Measurements from ENCODE around the gene ADAMTSL2. TPM values are rescaled to one million over a fixed set of nuclear protein-coding genes. Genes with fewer than 3 reads are reported as not detected.

ADAMTSL2 gene
- polyA plus RNA-seq, 2 of the 4 experiments (the other 2 are of a cell fraction), result not detected

DNA sequence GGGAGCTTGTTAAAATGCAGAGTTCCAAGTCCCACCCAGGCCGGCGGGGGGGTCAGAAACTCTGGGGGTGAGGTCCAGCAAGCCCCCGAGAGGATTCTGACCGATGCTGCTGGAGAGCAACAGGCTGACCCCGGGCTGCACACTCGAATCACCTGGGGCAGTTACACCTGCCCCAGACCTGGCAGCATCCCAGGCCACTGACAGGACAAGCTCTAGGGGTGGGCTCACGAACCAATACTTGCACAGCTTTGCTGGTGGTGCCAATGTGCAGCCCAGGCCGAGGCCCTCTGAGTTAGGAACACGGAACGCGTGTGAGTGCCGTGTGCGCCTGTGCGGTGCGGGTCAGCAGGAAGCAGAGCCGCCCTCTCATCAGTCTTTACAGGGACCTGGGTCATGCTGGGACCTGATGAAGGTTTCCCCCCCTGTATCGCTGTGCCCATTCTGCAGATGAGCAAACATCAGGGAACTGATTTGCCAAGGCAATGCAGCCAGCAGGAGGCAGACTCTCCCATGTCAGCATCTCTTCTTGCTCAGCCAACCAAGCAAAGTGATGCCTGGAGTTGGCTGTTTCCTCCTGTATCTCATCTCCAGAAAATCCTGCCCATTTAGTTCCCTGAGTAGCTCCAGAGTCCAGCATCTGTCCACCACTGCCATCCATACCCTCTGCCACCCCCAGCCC lies 58.4 kb downstream of the ADAMTSL2 start:
- ATAC-seq (peak in 1 of 2 experiments; percentile 30; a peak in 1 of 6 replicates), DNase-seq (ENCODE audit: low read depth in 1 of 2, low spot score in 1 of 2) (no peak), FAIRE-seq (no peak)
- no peaks in the 10 kb centered on the region for H3K4me1 ChIP-seq
- 56% methylated on average over 14 of the region's 17 CpGs for WGBS (ENCODE audit: missing lambda C conversion rate)
- ChIA-PET POLR2A (no interaction called here), CTCF (interaction anchor here (0.8 to 1.4 kb wide), 5 partner anchors 11 to 402 kb away, joined by 3 to 4 read pairs (median 3); no protein-coding TSS in a partner anchor)
- H3K4me2 ChIP-seq, result no peak overlapping the region
- no peak overlapping the region for H3K27ac ChIP-seq
- TF ChIP-seq, protein P1, sequence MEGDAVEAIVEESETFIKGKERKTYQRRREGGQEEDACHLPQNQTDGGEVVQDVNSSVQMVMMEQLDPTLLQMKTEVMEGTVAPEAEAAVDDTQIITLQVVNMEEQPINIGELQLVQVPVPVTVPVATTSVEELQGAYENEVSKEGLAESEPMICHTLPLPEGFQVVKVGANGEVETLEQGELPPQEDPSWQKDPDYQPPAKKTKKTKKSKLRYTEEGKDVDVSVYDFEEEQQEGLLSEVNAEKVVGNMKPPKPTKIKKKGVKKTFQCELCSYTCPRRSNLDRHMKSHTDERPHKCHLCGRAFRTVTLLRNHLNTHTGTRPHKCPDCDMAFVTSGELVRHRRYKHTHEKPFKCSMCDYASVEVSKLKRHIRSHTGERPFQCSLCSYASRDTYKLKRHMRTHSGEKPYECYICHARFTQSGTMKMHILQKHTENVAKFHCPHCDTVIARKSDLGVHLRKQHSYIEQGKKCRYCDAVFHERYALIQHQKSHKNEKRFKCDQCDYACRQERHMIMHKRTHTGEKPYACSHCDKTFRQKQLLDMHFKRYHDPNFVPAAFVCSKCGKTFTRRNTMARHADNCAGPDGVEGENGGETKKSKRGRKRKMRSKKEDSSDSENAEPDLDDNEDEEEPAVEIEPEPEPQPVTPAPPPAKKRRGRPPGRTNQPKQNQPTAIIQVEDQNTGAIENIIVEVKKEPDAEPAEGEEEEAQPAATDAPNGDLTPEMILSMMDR (IDR thresholded peaks at IDR 0.05), result 0 out of 3 replicates have a peak, but pooled peaks have one; percentile 5
- TF ChIP-seq, protein P2, sequence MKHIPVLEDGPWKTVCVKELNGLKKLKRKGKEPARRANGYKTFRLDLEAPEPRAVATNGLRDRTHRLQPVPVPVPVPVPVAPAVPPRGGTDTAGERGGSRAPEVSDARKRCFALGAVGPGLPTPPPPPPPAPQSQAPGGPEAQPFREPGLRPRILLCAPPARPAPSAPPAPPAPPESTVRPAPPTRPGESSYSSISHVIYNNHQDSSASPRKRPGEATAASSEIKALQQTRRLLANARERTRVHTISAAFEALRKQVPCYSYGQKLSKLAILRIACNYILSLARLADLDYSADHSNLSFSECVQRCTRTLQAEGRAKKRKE (CRISPR knock-in tag; IDR thresholded peaks at IDR 0.05; ENCODE audit: low read depth), result no peak
- no peak overlapping the region for H3K4me3 ChIP-seq
- peaks cover 29% of the 10 kb centered on the region for H3K9me3 ChIP-seq

DNA sequence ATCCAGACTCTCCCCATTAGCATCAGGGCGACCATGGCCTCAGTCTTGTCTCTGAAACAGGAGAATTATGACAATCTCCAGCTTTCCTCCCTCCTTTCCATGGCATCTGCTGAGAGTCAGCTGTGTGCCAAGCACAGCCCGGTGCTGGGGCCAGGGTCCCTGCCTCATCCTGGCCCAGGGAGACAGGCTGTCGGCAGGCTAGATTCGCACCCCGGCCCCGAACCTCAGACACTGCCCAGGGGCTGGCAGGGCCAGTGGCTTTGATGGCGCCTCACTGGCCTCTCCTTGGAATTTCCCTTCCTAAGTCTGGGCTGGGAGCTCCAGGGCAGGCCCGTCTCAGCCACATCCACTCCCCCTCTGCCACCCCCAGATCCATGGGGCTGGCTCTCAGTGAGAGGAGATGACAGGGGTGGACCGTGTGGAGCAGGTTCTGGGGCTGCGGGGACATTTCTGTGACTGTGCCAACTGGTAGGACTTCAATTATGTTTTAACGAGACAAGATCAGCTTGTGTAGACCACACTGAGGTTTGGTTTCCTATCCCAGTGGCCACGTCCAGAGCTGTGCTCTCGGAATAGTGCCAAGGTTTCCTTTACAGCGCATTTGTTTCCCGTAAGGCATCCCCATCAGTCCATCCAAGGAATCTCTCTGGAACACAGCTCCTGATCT lies 59.2 kb downstream of the ADAMTSL2 start:
- no peak overlapping the region for H3K4me3 ChIP-seq
- WGBS (ENCODE audit: missing lambda C conversion rate), result 40% methylated on average over 9 of the region's 15 CpGs
- H3K27ac ChIP-seq, result no peak overlapping the region
- DNase-seq (ENCODE audit: low read depth in 1 of 2, low spot score in 1 of 2) (no peak), ATAC-seq (no peak; a peak in 1 of 6 replicates), FAIRE-seq (no peak)
- peaks cover 34% of the 10 kb centered on the region for H3K9me3 ChIP-seq
- no peak for TF ChIP-seq RCOR1 (IDR thresholded peaks at IDR 0.05; ENCODE audit: low read depth, low read length)
- TF ChIP-seq SMC3 (IDR thresholded peaks at IDR 0.05), result no peak
- no peak for TF ChIP-seq BHLHE40 (IDR thresholded peaks at IDR 0.05; ENCODE audit: low read depth, low read length)
- TF ChIP-seq, protein P3, sequence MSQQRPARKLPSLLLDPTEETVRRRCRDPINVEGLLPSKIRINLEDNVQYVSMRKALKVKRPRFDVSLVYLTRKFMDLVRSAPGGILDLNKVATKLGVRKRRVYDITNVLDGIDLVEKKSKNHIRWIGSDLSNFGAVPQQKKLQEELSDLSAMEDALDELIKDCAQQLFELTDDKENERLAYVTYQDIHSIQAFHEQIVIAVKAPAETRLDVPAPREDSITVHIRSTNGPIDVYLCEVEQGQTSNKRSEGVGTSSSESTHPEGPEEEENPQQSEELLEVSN (IDR thresholded peaks at IDR 0.05; ENCODE audit: borderline replicate concordance, low read depth), result no peak
- TF ChIP-seq ZNF302 (CRISPR knock-in tag; IDR thresholded peaks at IDR 0.05), result no peak
- no peak for TF ChIP-seq ZFP36 (IDR thresholded peaks at IDR 0.05; ENCODE audit: borderline replicate concordance, partially characterized antibody)
- TF ChIP-seq RFX5 (IDR thresholded peaks at IDR 0.05), result no peak
- no peak for TF ChIP-seq EP300 (IDR thresholded peaks at IDR 0.05)
- no peak for TF ChIP-seq TP53 (CRISPR knock-in tag; IDR thresholded peaks at IDR 0.05)
- TF ChIP-seq, protein P1 (IDR thresholded peaks at IDR 0.05), result no peak
- TF ChIP-seq, protein P4, sequence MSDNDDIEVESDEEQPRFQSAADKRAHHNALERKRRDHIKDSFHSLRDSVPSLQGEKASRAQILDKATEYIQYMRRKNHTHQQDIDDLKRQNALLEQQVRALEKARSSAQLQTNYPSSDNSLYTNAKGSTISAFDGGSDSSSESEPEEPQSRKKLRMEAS (IDR thresholded peaks at IDR 0.05), result no peak
- H3K4me2 ChIP-seq, result no peak overlapping the region
- H3K4me1 ChIP-seq, result no peaks in the 10 kb centered on the region
- ChIA-PET POLR2A (no interaction called here), CTCF (interaction anchor here (0.6 to 1.4 kb wide), 5 partner anchors 12 to 401 kb away, joined by 3 to 4 read pairs (median 3); no protein-coding TSS in a partner anchor)

DNA sequence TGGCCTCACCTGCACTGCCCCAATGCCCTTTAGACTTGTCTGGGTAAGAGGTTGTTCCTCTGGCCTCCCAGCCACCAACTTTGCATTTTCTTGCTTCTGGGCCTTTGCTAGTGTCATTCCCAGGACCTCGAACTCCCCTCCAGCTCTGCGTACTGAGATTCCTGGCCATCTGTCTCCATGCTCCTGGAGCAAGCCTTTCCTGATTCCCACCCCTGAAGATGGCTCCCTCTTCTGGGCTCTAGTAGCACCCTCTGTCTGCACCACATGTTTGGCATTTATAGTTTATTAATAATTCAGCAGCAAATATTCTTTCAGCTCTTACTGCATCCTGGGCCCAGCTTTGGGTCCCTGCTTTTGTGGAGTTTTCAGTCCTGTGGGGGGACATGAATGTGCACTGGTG lies 59.8 kb downstream of the ADAMTSL2 start:
- no peak for TF ChIP-seq RFX5 (IDR thresholded peaks at IDR 0.05)
- TF ChIP-seq NR3C1 (IDR thresholded peaks at IDR 0.05), result no peak
- no peak for TF ChIP-seq KDM1A (IDR thresholded peaks at IDR 0.05; ENCODE audit: low read depth)
- no peak for TF ChIP-seq PHF8 (IDR thresholded peaks at IDR 0.05; ENCODE audit: borderline replicate concordance, low read depth)
- no peak for TF ChIP-seq CHD4 (IDR thresholded peaks at IDR 0.05; ENCODE audit: borderline replicate concordance)
- TF ChIP-seq FOSL2 (IDR thresholded peaks at IDR 0.05), result no peak
- TF ChIP-seq FOSL2 (CRISPR knock-in tag; IDR thresholded peaks at IDR 0.05), result no peak
- TF ChIP-seq HDAC2 (IDR thresholded peaks at IDR 0.05), result no peak
- FAIRE-seq (no peak), ATAC-seq (no peak), DNase-seq (ENCODE audit: low read depth in 1 of 2, low spot score in 1 of 2) (no peak)
- 50% methylated on average over 2 of the region's 2 CpGs for WGBS (ENCODE audit: missing lambda C conversion rate)
- Histone ChIP-seq H3K9me3 (peaks cover 39% of the 10 kb centered on the region), H3K27ac (no peak overlapping the region), H3K4me2 (no peak overlapping the region), H3K4me3 (no peak overlapping the region), H3K4me1 (no peaks in the 10 kb centered on the region)
- POLR2A ChIA-PET, result no interaction called here
- CTCF ChIA-PET, result interaction anchor here (0.6 kb wide), 1 partner anchor 22 kb away, joined by 4 read pairs; no protein-coding TSS in a partner anchor
